SU-DHL-6 (cell line): ENCODE results near the gene ZNF763.

ENCODE experiments used
- H2AFZ ChIP-seq: fragments of 200-600 bp; sonication (generic); 2 replicates; pipeline ENCODE4 v1.6.1; 2014; ENCODE audit warnings: low read depth, mild to moderate bottlenecking, moderate library complexity, mixed read lengths, antibody characterized with exemption, low read length; ENCODE audit not compliant: severe bottlenecking
- H3F3A ChIP-seq: fragments of 200-600 bp; shearing (Covaris generic); 2 replicates; pipeline ENCODE4 v1.6.0; 2016; ENCODE audit warnings: antibody characterized with exemption, mild to moderate bottlenecking; ENCODE audit not compliant: insufficient read depth
- H3K27ac ChIP-seq: fragments of 200-600 bp; sonication (generic); 2 replicates; pipeline ENCODE4 v1.5.1; 2016; ENCODE audit warnings: low read depth, mild to moderate bottlenecking, low read length, moderate library complexity, mixed read lengths
- H3K27me3 ChIP-seq: fragments of 200-600 bp; sonication (generic), shearing (Covaris generic); 2 replicates; pipeline ENCODE4 v1.6.0; 2014; ENCODE audit warnings: mild to moderate bottlenecking, low read length
- H3K36me3 ChIP-seq: fragments of 200-600 bp; sonication (generic); 2 replicates; pipeline ENCODE4 v1.6.1; 2014; ENCODE audit warnings: mild to moderate bottlenecking, low read length, mixed read lengths
- H3K4me2 ChIP-seq: fragments of 300-600, 200-600 bp; shearing (Covaris generic), sonication (generic); 2 replicates; pipeline ENCODE4 v1.6.0; 2014; ENCODE audit warnings: low read length, low read depth, mild to moderate bottlenecking; ENCODE audit not compliant: poor library complexity, severe bottlenecking
- H3K4me3 ChIP-seq: fragments of 200-600 bp; sonication (generic); 2 replicates; pipeline ENCODE4 v1.5.1; 2014; ENCODE audit warnings: antibody characterized with exemption, low read length, mild to moderate bottlenecking, mixed read lengths; ENCODE audit not compliant: insufficient read depth, poor library complexity, severe bottlenecking
- H3K79me2 ChIP-seq: fragments of 200-600 bp; sonication (generic); 2 replicates; pipeline ENCODE4 v1.6.1; 2014; ENCODE audit warnings: mild to moderate bottlenecking, low read length, moderate library complexity; ENCODE audit not compliant: insufficient read depth
- H3K9ac ChIP-seq: fragments of 200-600 bp; sonication (generic); 2 replicates; pipeline ENCODE4 v1.7.0; 2014; ENCODE audit warnings: mild to moderate bottlenecking, low read length
- H3K9me2 ChIP-seq: fragments of 200-600 bp; sonication (generic); replicated peaks from 2 replicates; pipeline ENCODE4 v1.6.1; 2014; ENCODE audit warnings: low read length; ENCODE audit not compliant: insufficient read depth
- H3K9me3 ChIP-seq: fragments of 200-600 bp; sonication (generic); 2 replicates; pipeline ENCODE4 v1.6.1; 2014; ENCODE audit warnings: low read length, mixed read lengths; ENCODE audit not compliant: insufficient read depth
- H4K20me1 ChIP-seq: fragments of 200-600 bp; sonication (generic); 2 replicates; pipeline ENCODE4 v1.6.1; 2014; ENCODE audit warnings: low read depth, mild to moderate bottlenecking, antibody characterized with exemption, low read length, moderate library complexity, mixed read lengths
- CTCF ChIP-seq: fragments of 200-600 bp; sonication (generic); IDR thresholded peaks from one replicate; pipeline ENCODE4 v1.5.1; 2017; ENCODE audit warnings: antibody characterized with exemption, mild to moderate bottlenecking, low read length, moderate library complexity; ENCODE audit not compliant: insufficient read depth, poor library complexity, severe bottlenecking
- EZH2phosphoT487 ChIP-seq: fragments of 200-600 bp; sonication (generic), shearing (Covaris generic); conservative IDR thresholded peaks from 2 replicates; pipeline ENCODE4 v1.6.1; 2018; ENCODE audit warnings: mild to moderate bottlenecking, antibody characterized with exemption, low read length, moderate library complexity, mixed read lengths

The ZNF763 gene

GRCh38 chr19:11963566-11964355, 1.1 kb upstream of the ZNF763 start:
- H3F3A ChIP-seq = 0 out of 2 replicates have a peak, but pooled peaks cover 4% of the 10 kb centered on the region
- H3K79me2 ChIP-seq = no peaks in the 10 kb centered on the region
- H3K9ac ChIP-seq = peak overlapping the region; percentile 67; the same call in 1 of the 2 replicates
- peak overlapping the region; percentile 62 for H3K4me2 ChIP-seq
- peak overlapping the region; percentile 51; the same call in 1 of the 2 replicates for H3K27ac ChIP-seq
- TF ChIP-seq CTCF = peak; percentile 76
- no peak for TF ChIP-seq EZH2phosphoT487
- H2AFZ ChIP-seq = peak overlapping the region; percentile 88
- H3K36me3 ChIP-seq = no peaks in the 10 kb centered on the region
- no peaks in the 10 kb centered on the region for H4K20me1 ChIP-seq
- no peaks in the 10 kb centered on the region for H3K27me3 ChIP-seq
- H3K4me3 ChIP-seq = no peak overlapping the region
- H3K9me3 ChIP-seq = no peaks in the 10 kb centered on the region
- H3K9me2 ChIP-seq = no peaks in the 10 kb centered on the region

- peak overlapping the region; percentile 64 for H3K4me3 ChIP-seq
- H3K27ac ChIP-seq = peak overlapping the region; percentile 51
- H3K4me2 ChIP-seq = peak overlapping the region; percentile 62
- H3K9me2 ChIP-seq = no peaks in the 10 kb centered on the region
- H3K9ac ChIP-seq = peak overlapping the region; percentile 67
- no peaks in the 10 kb centered on the region for H3K79me2 ChIP-seq
- peak overlapping the region; percentile 88 for H2AFZ ChIP-seq
- H3K27me3 ChIP-seq = no peaks in the 10 kb centered on the region
- no peaks in the 10 kb centered on the region for H4K20me1 ChIP-seq
- H3K36me3 ChIP-seq = no peaks in the 10 kb centered on the region
- 0 out of 2 replicates have a peak, but pooled peaks cover 4% of the 10 kb centered on the region for H3F3A ChIP-seq
- TF ChIP-seq EZH2phosphoT487 (no peak), CTCF (no peak)
- H3K9me3 ChIP-seq = no peaks in the 10 kb centered on the region
Observed at GRCh38 chr19:11964496-11964857, 363 bp upstream of the ZNF763 start.

GRCh38 chr19:11970174-11970573, 5.3 kb downstream of the ZNF763 start:
- H3K27me3 ChIP-seq = no peaks in the 10 kb centered on the region
- TF ChIP-seq EZH2phosphoT487 (no peak), CTCF (no peak)
- H3K9me2 ChIP-seq = no peaks in the 10 kb centered on the region
- no peaks in the 10 kb centered on the region for H3K36me3 ChIP-seq
- no peak overlapping the region for H3K9ac ChIP-seq
- no peaks in the 10 kb centered on the region for H3K9me3 ChIP-seq
- H3K4me2 ChIP-seq = no peak overlapping the region
- H3K27ac ChIP-seq = no peak overlapping the region
- H2AFZ ChIP-seq = no peak overlapping the region
- H3F3A ChIP-seq = no peaks in the 10 kb centered on the region
- no peaks in the 10 kb centered on the region for H4K20me1 ChIP-seq
- H3K79me2 ChIP-seq = no peaks in the 10 kb centered on the region
- no peak overlapping the region for H3K4me3 ChIP-seq
